Measurements from ENCODE around the gene IFIT1B.
"Not testable (repeated sequence)": the region's sequence is repeated elsewhere in the genome, so short reads cannot be mapped to it uniquely, and the experiment has no call there.

The IFIT1B gene

DNA sequence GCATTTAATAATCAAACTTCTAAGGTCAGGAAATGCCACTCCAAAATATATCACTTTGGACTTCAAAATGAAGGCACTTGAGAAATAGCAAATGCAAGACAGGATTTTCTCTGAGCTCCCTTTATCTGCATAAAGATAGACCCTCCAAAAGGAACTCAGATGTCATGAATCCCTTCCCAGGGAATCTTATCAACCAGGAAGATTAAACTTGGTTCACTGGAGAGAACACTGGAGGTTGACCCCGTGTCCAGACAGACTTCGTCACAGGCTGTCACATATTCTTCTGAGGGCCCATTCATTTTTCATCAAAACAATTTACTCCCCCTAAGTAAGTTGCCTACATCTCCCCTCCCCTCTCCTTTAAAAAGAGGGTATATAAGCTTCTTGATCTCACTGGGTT is 28.9 kb upstream of the IFIT1B start:
- DNase-seq, result no peak
- peaks cover 6 to 32% (median 21%) of the 10 kb centered on the region in 4 experiments for H3K4me1 ChIP-seq (ENCODE audit: control extremely low read depth in 1 of 4, control insufficient read depth in 4 of 4, insufficient read depth in 4 of 4, low read length in 3 of 4)
- CTCF ChIA-PET, result interaction anchor here (1.0 to 3.3 kb wide), 3 partner anchors 16 to 20 kb away, joined by 3 to 12 read pairs (median 3); no protein-coding TSS in a partner anchor

GRCh38 chr10:89350631-89351315 is 27.1 kb upstream of the IFIT1B start:
- WGBS (ENCODE audit: insufficient coverage), result 42% methylated on average over 4 of the region's 7 CpGs
- CTCF ChIA-PET, result interaction anchor here (2.5 kb wide), 1 partner anchor 11 kb away, joined by 15 read pairs; no protein-coding TSS in a partner anchor
- H3K27me3 ChIP-seq (replicated peaks in 2 of 5; ENCODE audit: control insufficient read depth in 4 of 5, insufficient read depth in 5 of 5, low read length in 4 of 5); H3K9me3 ChIP-seq (ENCODE audit: control extremely low read depth in 1 of 5, control insufficient read depth in 4 of 5, insufficient read depth in 2 of 5, low read depth in 1 of 5, low read length in 4 of 5); H3K36me3 ChIP-seq (ENCODE audit: control insufficient read depth in 4 of 4, insufficient read depth in 4 of 4, low read length in 3 of 4): not testable (repeated sequence)
- Histone ChIP-seq H3K4me1 (ENCODE audit: control extremely low read depth in 1 of 4, control insufficient read depth in 4 of 4, insufficient read depth in 4 of 4, low read length in 3 of 4) (peaks cover 6 to 32% (median 21%) of the 10 kb centered on the region in 4 experiments), H3K4me3 (ENCODE audit: control insufficient read depth in 1 of 7, extremely low read depth in 1 of 7, insufficient read depth in 4 of 7, low read depth in 2 of 7, low read length in 6 of 7) (peak overlapping the region in 2 of 7 experiments; percentile 10 to 21), H3K27ac (ENCODE audit: insufficient read depth in 1 of 2, low read depth in 1 of 2, low read length in 2 of 2, poor library complexity in 1 of 2, severe bottlenecking in 2 of 2) (peak overlapping the region; percentile 44 to 61)
- POLR2A ChIA-PET, result interaction anchor here (0.6 kb wide), 1 partner anchor 49 kb away, joined by 4 read pairs; no protein-coding TSS in a partner anchor
- peak in 2 of 3 donors; percentile 38 to 66 for DNase-seq

More for the DNA sequence above, 28.9 kb upstream of the IFIT1B start:
- no peaks in the 10 kb centered on the region for H3K36me3 ChIP-seq (ENCODE audit: control insufficient read depth in 4 of 4, insufficient read depth in 4 of 4, low read length in 3 of 4)
- no peak overlapping the region for H3K27ac ChIP-seq (ENCODE audit: insufficient read depth in 1 of 2, low read depth in 1 of 2, low read length in 2 of 2, poor library complexity in 1 of 2, severe bottlenecking in 2 of 2)
- POLR2A ChIA-PET, result interaction anchor here (0.5 kb wide), 1 partner anchor 295 kb away, joined by 4 read pairs; no protein-coding TSS in a partner anchor
- H3K4me3 ChIP-seq (ENCODE audit: control insufficient read depth in 1 of 7, extremely low read depth in 1 of 7, insufficient read depth in 4 of 7, low read depth in 2 of 7, low read length in 6 of 7), result no peak overlapping the region
- H3K27me3 ChIP-seq (replicated peaks in 2 of 5; ENCODE audit: control insufficient read depth in 4 of 5, insufficient read depth in 5 of 5, low read length in 4 of 5), result no peaks in the 10 kb centered on the region
- WGBS (ENCODE audit: insufficient coverage), result 94% methylated on average over 2 of the region's 2 CpGs
- peaks cover 0 to 5% (median 3%) of the 10 kb centered on the region in 5 experiments for H3K9me3 ChIP-seq (ENCODE audit: control extremely low read depth in 1 of 5, control insufficient read depth in 4 of 5, insufficient read depth in 2 of 5, low read depth in 1 of 5, low read length in 4 of 5)

DNA sequence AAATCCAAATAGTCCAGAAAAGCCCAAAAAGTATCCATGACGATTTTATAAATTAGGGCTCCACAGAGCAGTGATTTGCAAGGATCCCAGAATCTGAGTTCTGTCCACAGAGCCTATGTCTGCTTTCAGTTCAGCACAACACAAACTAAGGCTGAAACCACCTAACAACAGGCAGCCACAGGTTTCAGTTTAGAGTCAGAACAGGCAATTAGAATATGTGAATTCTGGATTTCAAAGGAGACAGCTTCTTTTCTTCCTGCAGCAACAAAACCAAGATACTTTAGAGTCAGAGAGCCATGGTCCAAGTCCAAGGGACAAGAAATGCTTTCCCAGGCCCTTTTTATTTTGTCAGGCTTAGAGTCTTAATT is 26.5 kb upstream of the IFIT1B start:
- Histone ChIP-seq H3K4me1 (ENCODE audit: control extremely low read depth in 1 of 4, control insufficient read depth in 4 of 4, insufficient read depth in 4 of 4, low read length in 3 of 4) (peaks cover 6 to 30% (median 21%) of the 10 kb centered on the region in 4 experiments), H3K4me3 (ENCODE audit: control insufficient read depth in 1 of 7, extremely low read depth in 1 of 7, insufficient read depth in 4 of 7, low read depth in 2 of 7, low read length in 6 of 7) (no peak overlapping the region), H3K9me3 (ENCODE audit: control extremely low read depth in 1 of 5, control insufficient read depth in 4 of 5, insufficient read depth in 2 of 5, low read depth in 1 of 5, low read length in 4 of 5) (peaks cover 0 to 10% (median 5%) of the 10 kb centered on the region in 5 experiments), H3K27me3 (replicated peaks in 2 of 5; ENCODE audit: control insufficient read depth in 4 of 5, insufficient read depth in 5 of 5, low read length in 4 of 5) (no peaks in the 10 kb centered on the region), H3K27ac (ENCODE audit: insufficient read depth in 1 of 2, low read depth in 1 of 2, low read length in 2 of 2, poor library complexity in 1 of 2, severe bottlenecking in 2 of 2) (no peak overlapping the region), H3K36me3 (ENCODE audit: control insufficient read depth in 4 of 4, insufficient read depth in 4 of 4, low read length in 3 of 4) (no peaks in the 10 kb centered on the region)
- CTCF ChIA-PET, result interaction anchor here (2.5 kb wide), 1 partner anchor 11 kb away, joined by 15 read pairs; no protein-coding TSS in a partner anchor
- 100% methylated on average over 1 of the region's 1 CpG for WGBS (ENCODE audit: insufficient coverage)
- POLR2A ChIA-PET, result interaction anchor here (0.6 kb wide), 1 partner anchor 50 kb away, joined by 4 read pairs; no protein-coding TSS in a partner anchor
- peak in 2 of 3 donors; percentile 43 to 57 for DNase-seq

GRCh38 chr10:89351780-89352597 is 25.9 kb upstream of the IFIT1B start:
- DNase-seq, result no peak
- no peak overlapping the region for H3K27ac ChIP-seq (ENCODE audit: insufficient read depth in 1 of 2, low read depth in 1 of 2, low read length in 2 of 2, poor library complexity in 1 of 2, severe bottlenecking in 2 of 2)
- CTCF ChIA-PET, result interaction anchor here (1.2 to 2.5 kb wide), 3 partner anchors 10 to 18 kb away, joined by 3 to 15 read pairs (median 4); no protein-coding TSS in a partner anchor

DNA sequence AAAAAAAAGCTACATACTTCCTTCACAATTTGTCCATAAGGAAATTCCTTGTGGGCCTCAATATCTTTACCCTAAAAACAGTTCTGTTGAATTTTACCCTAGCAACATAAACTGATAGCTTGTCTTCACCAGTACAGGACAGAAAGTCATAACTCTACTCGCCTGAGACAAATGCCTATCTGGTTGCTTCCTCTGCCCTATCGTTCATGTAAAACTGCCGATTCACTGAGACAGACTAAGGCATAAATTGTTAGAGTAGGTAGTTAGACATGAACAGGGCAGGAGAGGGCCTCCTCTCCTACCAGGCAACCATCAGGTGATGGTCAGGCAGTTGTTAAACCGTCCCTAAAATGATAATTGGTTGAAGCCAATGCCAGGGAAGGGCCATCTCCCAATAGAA is 25.1 kb upstream of the IFIT1B start:
- no peaks in the 10 kb centered on the region for H3K27me3 ChIP-seq (replicated peaks in 2 of 5; ENCODE audit: control insufficient read depth in 4 of 5, insufficient read depth in 5 of 5, low read length in 4 of 5)
- no CpG with 5 or more reads among the region's 4 CpGs for WGBS (ENCODE audit: insufficient coverage)
- CTCF ChIA-PET, result interaction anchor here (1.2 to 2.5 kb wide), 3 partner anchors 9 to 17 kb away, joined by 3 to 15 read pairs (median 4); no protein-coding TSS in a partner anchor
- H3K4me1 ChIP-seq (ENCODE audit: control extremely low read depth in 1 of 4, control insufficient read depth in 4 of 4, insufficient read depth in 4 of 4, low read length in 3 of 4), result peaks cover 2 to 33% (median 19%) of the 10 kb centered on the region in 4 experiments
- H3K4me3 ChIP-seq (ENCODE audit: control insufficient read depth in 1 of 7, extremely low read depth in 1 of 7, insufficient read depth in 4 of 7, low read depth in 2 of 7, low read length in 6 of 7), result no peak overlapping the region
- H3K36me3 ChIP-seq (ENCODE audit: control insufficient read depth in 4 of 4, insufficient read depth in 4 of 4, low read length in 3 of 4), result no peaks in the 10 kb centered on the region
- H3K27ac ChIP-seq (ENCODE audit: insufficient read depth in 1 of 2, low read depth in 1 of 2, low read length in 2 of 2, poor library complexity in 1 of 2, severe bottlenecking in 2 of 2), result no peak overlapping the region
- H3K9me3 ChIP-seq (ENCODE audit: control extremely low read depth in 1 of 5, control insufficient read depth in 4 of 5, insufficient read depth in 2 of 5, low read depth in 1 of 5, low read length in 4 of 5), result peaks cover 0 to 10% (median 5%) of the 10 kb centered on the region in 5 experiments
- POLR2A ChIA-PET, result no interaction called here
- peak in 2 of 3 donors; percentile 35 to 59 for DNase-seq

More at GRCh38 chr10:89351780-89352597, 25.9 kb upstream of the IFIT1B start:
- Histone ChIP-seq H3K9me3 (ENCODE audit: control extremely low read depth in 1 of 5, control insufficient read depth in 4 of 5, insufficient read depth in 2 of 5, low read depth in 1 of 5, low read length in 4 of 5) (peaks cover 0 to 10% (median 5%) of the 10 kb centered on the region in 5 experiments), H3K36me3 (ENCODE audit: control insufficient read depth in 4 of 4, insufficient read depth in 4 of 4, low read length in 3 of 4) (no peaks in the 10 kb centered on the region), H3K4me1 (ENCODE audit: control extremely low read depth in 1 of 4, control insufficient read depth in 4 of 4, insufficient read depth in 4 of 4, low read length in 3 of 4) (peaks cover 2 to 30% (median 20%) of the 10 kb centered on the region in 4 experiments), H3K27me3 (replicated peaks in 2 of 5; ENCODE audit: control insufficient read depth in 4 of 5, insufficient read depth in 5 of 5, low read length in 4 of 5) (no peaks in the 10 kb centered on the region), H3K4me3 (ENCODE audit: control insufficient read depth in 1 of 7, extremely low read depth in 1 of 7, insufficient read depth in 4 of 7, low read depth in 2 of 7, low read length in 6 of 7) (no peak overlapping the region)
- 94% methylated on average over 10 of the region's 12 CpGs for WGBS (ENCODE audit: insufficient coverage)
- POLR2A ChIA-PET, result interaction anchor here (0.6 kb wide), 1 partner anchor 50 kb away, joined by 4 read pairs; no protein-coding TSS in a partner anchor

- Histone ChIP-seq H3K9me3 (ENCODE audit: control extremely low read depth in 1 of 5, control insufficient read depth in 4 of 5, insufficient read depth in 2 of 5, low read depth in 1 of 5, low read length in 4 of 5) (peaks cover 0 to 10% (median 5%) of the 10 kb centered on the region in 5 experiments), H3K27ac (ENCODE audit: insufficient read depth in 1 of 2, low read depth in 1 of 2, low read length in 2 of 2, poor library complexity in 1 of 2, severe bottlenecking in 2 of 2) (no peak overlapping the region), H3K4me1 (ENCODE audit: control extremely low read depth in 1 of 4, control insufficient read depth in 4 of 4, insufficient read depth in 4 of 4, low read length in 3 of 4) (peaks cover 2 to 39% (median 15%) of the 10 kb centered on the region in 4 experiments), H3K27me3 (replicated peaks in 2 of 5; ENCODE audit: control insufficient read depth in 4 of 5, insufficient read depth in 5 of 5, low read length in 4 of 5) (no peaks in the 10 kb centered on the region), H3K4me3 (ENCODE audit: control insufficient read depth in 1 of 7, extremely low read depth in 1 of 7, insufficient read depth in 4 of 7, low read depth in 2 of 7, low read length in 6 of 7) (no peak overlapping the region), H3K36me3 (ENCODE audit: control insufficient read depth in 4 of 4, insufficient read depth in 4 of 4, low read length in 3 of 4) (no peaks in the 10 kb centered on the region)
- CTCF ChIA-PET, result interaction anchor here (1.2 to 4.0 kb wide), 4 partner anchors 9 to 33 kb away, joined by 3 to 24 read pairs (median 4); no protein-coding TSS in a partner anchor
- POLR2A ChIA-PET, result no interaction called here
- 80% methylated on average over 1 of the region's 2 CpGs for WGBS (ENCODE audit: insufficient coverage)
- no peak for DNase-seq
Observed at GRCh38 chr10:89355394-89355931, 22.4 kb upstream of the IFIT1B start.

Data from common myeloid progenitor, CD34-positive (primary cell).